ENCODE measurements around the gene ADRA1B.

Gene ADRA1B

DNA sequence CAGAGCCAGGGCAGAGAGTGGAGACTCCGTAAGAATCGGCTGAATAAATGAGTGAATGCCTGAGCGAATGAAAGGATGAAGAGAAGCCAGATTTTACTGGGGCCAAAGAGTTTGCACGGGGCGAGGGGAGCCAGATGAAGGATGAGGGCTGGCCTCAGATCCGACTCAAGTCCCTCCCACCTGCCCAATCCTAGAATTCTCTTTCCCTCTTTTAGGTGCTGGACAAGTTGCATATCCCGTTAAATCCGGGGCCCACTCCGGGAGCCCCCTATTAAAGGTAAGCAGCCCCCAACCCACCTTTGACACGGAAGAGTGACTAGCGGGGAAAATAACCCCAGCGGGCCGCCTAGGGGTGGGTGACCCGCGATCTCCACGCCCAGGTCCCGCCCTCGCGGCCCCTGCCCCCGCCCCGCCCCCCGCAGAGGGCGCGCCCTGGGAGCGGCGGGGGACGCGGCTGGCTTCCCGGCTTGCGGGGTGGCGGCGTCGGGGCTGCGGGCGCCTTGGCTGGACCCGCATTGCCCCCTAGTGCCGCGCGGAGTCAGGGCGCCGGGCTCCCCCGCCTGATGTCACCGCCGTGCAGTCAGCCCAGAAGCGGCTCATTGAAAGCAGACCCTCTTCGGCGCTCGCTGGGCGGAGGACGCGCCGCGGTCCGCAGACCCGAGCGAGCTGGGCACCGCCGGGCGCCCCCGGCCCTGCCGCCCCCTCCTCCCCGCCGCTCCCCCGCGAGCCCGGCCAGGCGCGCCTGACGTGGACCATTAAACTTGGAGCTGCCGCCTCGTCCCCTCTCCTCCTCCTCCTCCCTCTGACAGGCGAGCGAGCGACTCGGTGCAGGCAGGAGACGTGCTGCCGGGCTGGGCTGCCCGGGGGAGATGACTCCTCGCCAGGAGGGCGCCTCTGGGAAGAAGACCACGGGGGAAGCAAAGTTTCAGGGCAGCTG, at the start of gene ADRA1B:
ADRA1B (plus strand) TSS at position 579 of the 937 bp plus-strand sequence. CDS start 424 bp downstream, outside the sequence.
- DNase-seq: peak; percentile 68

- DNase-seq: no peak
Measured at GRCh38 chr5:159873680-159874079, 42.6 kb upstream of the ADRA1B start.

DNA sequence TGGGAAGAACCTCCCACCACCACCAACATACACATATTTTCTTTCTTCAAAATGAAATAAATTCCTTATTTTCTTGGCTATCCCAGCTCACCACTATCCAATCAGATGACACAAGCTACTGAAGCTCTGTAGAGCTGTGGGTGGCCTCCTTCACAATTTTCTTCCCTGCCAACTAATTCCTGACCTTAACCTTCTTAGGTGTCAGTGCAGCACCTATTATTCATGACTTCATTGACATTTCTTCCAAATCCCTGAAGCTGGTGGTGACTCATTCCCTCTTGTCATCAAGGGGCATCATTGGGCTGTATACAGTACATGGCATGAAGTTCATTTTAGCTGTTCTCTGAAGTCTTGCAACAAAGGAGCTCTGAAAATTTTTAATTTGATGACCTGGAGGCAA, 42.0 kb upstream of the ADRA1B start:
- no peak for DNase-seq

DNA sequence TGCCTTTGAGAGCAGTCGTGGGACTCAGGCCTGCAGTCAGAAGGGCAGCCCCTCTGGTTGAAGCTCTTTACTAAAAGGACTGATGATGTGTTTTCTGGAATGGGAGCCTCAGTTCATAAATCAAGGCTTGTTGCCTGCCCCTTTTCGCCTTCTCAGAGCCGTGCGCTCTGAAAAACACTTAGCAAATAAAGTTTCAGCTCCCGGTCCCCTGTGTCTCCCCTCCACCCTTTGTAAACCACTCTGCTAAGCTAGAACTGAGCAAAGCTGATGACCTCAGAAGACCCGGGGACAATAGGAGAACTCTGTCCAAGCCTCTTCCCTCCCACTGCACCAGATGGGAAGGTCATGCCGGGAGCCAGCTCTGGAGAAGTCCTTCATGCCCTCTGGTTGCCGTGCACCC, 39.3 kb upstream of the ADRA1B start:
- DNase-seq: no peak

GRCh38 chr5:159877894-159878448, 38.3 kb upstream of the ADRA1B start:
- no peak for DNase-seq

DNA sequence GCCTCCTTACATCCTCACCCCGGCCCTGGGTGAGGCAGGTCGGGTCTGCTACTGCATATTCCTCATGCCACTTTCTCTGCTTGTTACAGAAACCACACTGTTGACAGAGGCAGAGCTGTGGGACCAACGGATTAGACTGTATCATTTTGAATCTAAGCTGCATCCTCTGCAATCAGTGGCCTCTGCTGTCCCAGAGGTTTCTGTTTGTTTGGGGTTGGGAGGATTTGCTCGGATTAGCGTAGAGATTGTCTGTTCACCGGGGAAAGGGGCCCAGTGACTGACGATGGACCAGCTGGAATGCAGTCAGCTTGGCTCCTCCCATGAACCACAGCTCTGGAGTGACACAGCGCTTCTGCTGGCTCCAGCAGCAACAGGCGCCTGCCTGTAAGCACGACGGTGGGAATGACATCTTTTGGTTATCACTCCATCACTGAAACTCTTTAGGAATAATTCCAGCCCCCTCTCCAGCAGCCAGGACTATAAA, 37.3 kb upstream of the ADRA1B start:
- no peak for DNase-seq

DNA sequence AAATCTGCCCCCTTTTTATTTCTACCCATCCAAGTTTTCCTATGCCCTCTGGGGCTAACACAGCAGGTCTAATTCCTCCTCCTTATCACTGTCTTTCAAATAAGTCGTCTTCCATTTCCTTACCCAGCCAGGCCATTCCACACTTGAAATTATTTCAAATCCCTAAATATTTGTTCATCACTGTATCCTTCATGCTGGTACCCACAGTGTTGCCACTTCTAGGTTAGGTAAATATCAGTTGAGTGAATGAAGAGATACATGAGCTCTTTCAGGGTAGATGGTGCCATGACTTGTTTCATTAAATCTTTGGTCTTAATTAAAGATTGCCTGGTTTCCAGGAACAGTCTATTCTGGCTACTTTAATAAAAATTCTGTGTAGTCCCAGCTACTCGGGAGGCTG, 35.6 kb upstream of the ADRA1B start:
- DNase-seq: no peak

DNA sequence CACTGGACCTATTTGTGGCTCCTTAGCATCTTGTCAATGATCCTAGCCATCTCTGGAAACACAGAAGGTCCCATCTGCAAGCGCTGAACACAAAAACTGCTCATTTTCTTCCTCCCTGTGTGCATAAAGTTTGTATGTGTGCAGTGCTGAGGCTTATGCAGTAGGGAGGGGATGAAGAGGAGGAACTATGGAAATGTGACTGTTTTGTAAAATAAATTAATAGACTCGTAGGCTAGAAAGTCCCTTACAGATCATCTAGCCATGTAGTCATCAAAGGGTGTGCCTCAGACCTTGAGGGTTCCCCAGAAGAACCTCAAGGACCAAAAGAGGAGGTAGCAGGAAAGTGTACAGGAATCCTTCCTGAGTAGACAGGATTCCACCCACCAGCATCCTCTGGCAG, 34.3 kb upstream of the ADRA1B start:
- DNase-seq: no peak

DNA sequence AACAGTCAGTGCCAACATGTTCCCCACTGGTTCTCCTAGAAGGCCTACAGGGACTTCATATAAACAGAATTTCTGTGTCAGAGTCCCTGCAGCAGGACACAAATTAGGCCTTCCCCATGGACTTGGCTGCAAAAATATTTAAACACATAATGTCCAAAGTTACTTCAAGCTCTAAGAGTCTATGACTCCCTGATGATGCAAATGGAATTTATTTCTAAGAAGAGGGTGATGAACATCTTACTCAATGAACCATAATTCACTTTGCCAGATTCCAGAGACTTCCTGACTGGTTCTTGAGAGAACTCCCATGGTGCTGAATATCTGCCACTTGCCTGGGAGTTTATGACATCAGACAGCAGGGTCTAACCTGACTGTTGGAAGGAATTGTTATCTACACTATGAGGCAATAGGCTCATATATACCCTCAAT, 32.7 kb upstream of the ADRA1B start:
- DNase-seq: no peak

- no peak for DNase-seq
Measured at GRCh38 chr5:159884917-159885620, 31.2 kb upstream of the ADRA1B start.

DNA sequence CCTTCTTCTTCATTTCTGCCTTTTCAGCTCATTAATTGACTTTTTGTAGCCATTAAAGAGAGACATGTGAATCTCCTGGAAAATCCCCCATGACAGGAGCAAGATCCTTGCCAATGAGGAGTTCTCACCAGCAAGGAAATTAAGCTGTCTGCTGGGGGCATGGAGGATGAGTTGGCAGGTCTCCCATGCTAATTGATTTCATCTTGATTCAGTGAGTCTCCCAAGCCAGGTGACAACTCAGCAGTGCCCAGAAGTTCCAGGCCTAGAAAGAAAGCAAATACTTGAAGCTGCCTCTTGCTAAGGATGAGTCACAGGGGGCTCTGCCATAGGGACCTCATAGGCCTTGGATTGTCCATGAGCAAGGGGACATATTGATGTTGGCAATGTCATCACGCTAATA, 30.0 kb upstream of the ADRA1B start:
- DNase-seq: no peak

- DNase-seq: no peak
Measured at GRCh38 chr5:159887050-159887449, 29.2 kb upstream of the ADRA1B start.

- no peak for DNase-seq
Measured at GRCh38 chr5:159888860-159889259, 27.4 kb upstream of the ADRA1B start.

- no peak for DNase-seq
Measured at GRCh38 chr5:159890141-159890540, 26.1 kb upstream of the ADRA1B start.

- DNase-seq: no peak
Measured at GRCh38 chr5:159891371-159891770, 24.9 kb upstream of the ADRA1B start.

- DNase-seq: no peak
Measured at GRCh38 chr5:159893040-159893695, 23.1 kb upstream of the ADRA1B start.

GRCh38 chr5:159894149-159894720, 22.0 kb upstream of the ADRA1B start:
- DNase-seq: no peak

GRCh38 chr5:159897786-159898393, 18.4 kb upstream of the ADRA1B start:
- no peak for DNase-seq

DNA sequence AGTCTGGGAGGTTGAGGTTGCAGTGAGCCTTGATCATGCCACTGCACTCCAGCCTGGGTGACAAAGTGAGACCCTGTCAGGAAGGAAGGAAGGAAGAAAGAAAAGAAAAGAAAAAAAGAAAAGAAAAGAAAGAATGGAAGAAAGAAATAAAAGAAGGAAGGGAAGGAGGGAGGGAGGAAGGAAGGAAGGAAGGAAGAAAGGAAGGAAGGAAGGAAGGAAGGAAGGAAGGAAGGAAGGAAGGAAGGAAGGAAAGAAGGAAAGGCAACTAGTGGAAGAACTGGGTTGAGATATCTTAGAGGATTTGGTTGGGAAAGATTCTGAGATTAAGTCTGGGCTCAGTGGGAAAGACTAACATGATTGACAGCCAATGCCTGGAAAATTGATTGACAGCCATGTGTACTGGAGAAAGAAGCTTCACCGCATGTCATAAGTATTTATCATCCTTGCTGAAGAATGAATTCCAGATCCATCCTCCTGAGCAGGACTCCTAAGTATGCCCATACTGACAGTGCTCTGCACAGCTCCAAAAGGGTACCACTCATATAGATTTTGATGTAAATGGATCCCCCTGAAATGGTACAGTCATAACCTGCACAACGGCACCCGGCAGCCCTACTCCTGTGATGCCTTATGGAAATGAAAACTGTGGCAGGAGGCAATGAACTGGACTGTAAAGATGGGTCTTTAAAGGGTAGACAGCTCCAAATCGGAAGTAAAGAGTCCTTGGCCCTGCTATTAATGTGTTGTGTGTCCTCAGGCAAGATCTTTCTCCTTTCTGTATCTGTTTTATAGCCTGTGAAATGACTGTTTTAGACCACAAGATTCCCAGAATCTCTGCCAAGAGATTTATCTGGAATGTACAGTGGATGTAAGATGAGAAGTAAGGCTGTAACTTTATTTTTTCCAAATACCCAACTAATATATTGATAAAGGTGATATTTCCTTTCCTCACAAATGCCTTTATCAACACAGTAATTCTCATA, 16.9 kb upstream of the ADRA1B start:
- DNase-seq: no peak

DNA sequence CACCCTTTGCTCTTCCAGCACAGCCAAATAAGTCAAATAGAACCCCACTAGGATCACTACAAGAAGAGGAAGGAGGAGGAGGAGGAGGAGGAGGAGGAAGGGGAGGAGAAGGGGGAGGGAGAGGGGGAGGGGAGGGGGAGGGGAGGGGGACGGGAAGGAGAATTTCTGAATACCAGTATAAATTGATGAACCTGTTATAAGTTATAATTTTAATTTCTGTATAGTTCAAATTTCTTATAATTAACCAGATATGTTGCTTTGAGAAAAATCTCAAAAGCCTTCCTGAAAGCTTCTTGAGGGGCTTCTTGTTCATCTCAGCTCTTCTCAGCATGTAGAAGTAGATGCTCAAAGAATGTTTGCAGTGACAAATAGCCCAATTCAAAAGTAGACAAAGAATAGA, 15.0 kb upstream of the ADRA1B start:
- no peak for DNase-seq

GRCh38 chr5:159901772-159902171, 14.5 kb upstream of the ADRA1B start:
- DNase-seq: no peak
